Keratinocyte (primary cell): ENCODE measurements around the gene ING4. TPM values are rescaled to one million over a fixed set of nuclear protein-coding genes. Genes with fewer than 3 reads are reported as not detected.

Experiments
- DNase-seq: peaks from one replicate; pipeline ENCODE4 v3.0.0-alpha.2; 2011; ENCODE audit warnings: low read depth, missing footprints, low spot score
- FAIRE-seq: peaks from 2 replicates; lab custom pipeline; 2011; peaks lifted over from hg19 to GRCh38; lab: Jason Lieb, UNC
- H2AFZ ChIP-seq: 2 replicates; pipeline ENCODE4 v1.6.0; 2012; ENCODE audit warnings: low read length, control low read depth, inconsistent platforms; ENCODE audit not compliant: control insufficient read depth
- H3K27ac ChIP-seq: 2 replicates; pipeline ENCODE4 v1.5.1; 2011; ENCODE audit warnings: low read length; ENCODE audit not compliant: control insufficient read depth, insufficient read depth
- H3K27me3 ChIP-seq: 3 replicates; pipeline ENCODE4 v1.6.0; 2011; ENCODE audit warnings: low read length; ENCODE audit not compliant: control insufficient read depth, insufficient read depth; ENCODE audit errors: extremely low read depth
- H3K36me3 ChIP-seq, 2 experiments: 2 replicates in 1 of 2; 3 replicates in 1 of 2; pipeline ENCODE4 v1.5.1; 2011; ENCODE audit warnings: low read length in 2 of 2, mild to moderate bottlenecking in 1 of 2; ENCODE audit not compliant: control insufficient read depth in 2 of 2, insufficient read depth in 2 of 2; ENCODE audit errors: extremely low read depth in 1 of 2
- H3K4me1 ChIP-seq: 3 replicates; pipeline ENCODE4 v1.5.1; 2011; ENCODE audit warnings: low read length; ENCODE audit not compliant: control insufficient read depth, insufficient read depth; ENCODE audit errors: extremely low read depth
- H3K4me2 ChIP-seq: 3 replicates; pipeline ENCODE4 v1.6.0; 2011; ENCODE audit warnings: low read depth, low read length; ENCODE audit not compliant: control insufficient read depth, insufficient read depth; ENCODE audit errors: extremely low read depth
- H3K4me3 ChIP-seq, 3 experiments: fragments of 200-600 bp in 1 of 3; sonication (generic) in 1 of 3; 2 replicates in 2 of 3; 3 replicates in 1 of 3; pipeline ENCODE4 v1.5.1; 2011 to 2016; ENCODE audit warnings: low read length in 3 of 3, mild to moderate bottlenecking in 3 of 3, control low read depth in 2 of 3, inconsistent platforms in 1 of 3, low read depth in 1 of 3, mixed read lengths in 1 of 3, mixed run types in 1 of 3, moderate library complexity in 1 of 3; ENCODE audit not compliant: control insufficient read depth in 2 of 3, insufficient read depth in 2 of 3; ENCODE audit errors: extremely low read depth in 1 of 3
- H3K79me2 ChIP-seq: 2 replicates; pipeline ENCODE4 v1.6.0; 2012; ENCODE audit warnings: low read length; ENCODE audit not compliant: control insufficient read depth, insufficient read depth
- H3K9ac ChIP-seq: 3 replicates; pipeline ENCODE4 v1.6.0; 2011; ENCODE audit warnings: low read length; ENCODE audit not compliant: control insufficient read depth, insufficient read depth; ENCODE audit errors: extremely low read depth
- H3K9me1 ChIP-seq: 3 replicates; pipeline ENCODE4 v1.6.0; 2011; ENCODE audit warnings: low read length; ENCODE audit not compliant: control insufficient read depth, insufficient read depth; ENCODE audit errors: extremely low read depth
- H3K9me3 ChIP-seq: 2 replicates; pipeline ENCODE4 v1.5.1; 2012; ENCODE audit warnings: low read depth, low read length; ENCODE audit not compliant: control insufficient read depth
- H4K20me1 ChIP-seq: 3 replicates; pipeline ENCODE4 v1.6.0; 2011; ENCODE audit warnings: low read length; ENCODE audit not compliant: control insufficient read depth, insufficient read depth; ENCODE audit errors: extremely low read depth
- EZH2 ChIP-seq: IDR thresholded peaks from one replicate; pipeline ENCODE4 v1.6.1; 2012; ENCODE audit warnings: inconsistent platforms, mild to moderate bottlenecking, low read length, moderate library complexity
- dilution Hi-C: fragments of 300-500 bp; cut with MboI; formaldehyde crosslinking; loops from one replicate; pipeline ENCODE4 v1.7.0; 2020; ENCODE audit warnings: low sequenced_read_pairs; ENCODE audit not compliant: extremely low pct_ligation_motif_present
- polyA plus RNA-seq, 5 experiments: library from polyadenylated mRNA; depleted of rRNA in 3 of 5; stranded (reverse) in 3 of 5; stranded (forward) in 1 of 5; unstranded in 1 of 5; fragments of >200 nt; gene quantifications; 1 replicate in 1 of 5; 2 replicates in 3 of 5; 3 replicates in 1 of 5; pipeline versions ENCODE4 v1.2.1 to v1.2.3, GENCODE V29; 2011 to 2012; ENCODE audit warnings: missing spikeins in 2 of 5, low read depth in 1 of 5, low replicate concordance in 1 of 5
- TF ChIP-seq, protein P1 (sequence below), 3 experiments: IDR thresholded peaks in 1 of 3; conservative IDR thresholded peaks in 1 of 3; optimal IDR thresholded peaks in 1 of 3; 2 replicates in 2 of 3; 3 replicates in 1 of 3; pipeline versions ENCODE3 to v1.5.1; 2011; ENCODE audit warnings: low read length in 3 of 3, mild to moderate bottlenecking in 3 of 3, moderate library complexity in 2 of 3, control low read depth in 1 of 3, inconsistent platforms in 1 of 3; ENCODE audit not compliant: insufficient read depth in 2 of 3; ENCODE audit errors: extremely low read depth in 1 of 3

Gene ING4
- polyA plus RNA-seq, 1 donor (not counting 4 experiments of a cell fraction or from before 2014, with no cell fraction given): 30.4 TPM

DNA sequence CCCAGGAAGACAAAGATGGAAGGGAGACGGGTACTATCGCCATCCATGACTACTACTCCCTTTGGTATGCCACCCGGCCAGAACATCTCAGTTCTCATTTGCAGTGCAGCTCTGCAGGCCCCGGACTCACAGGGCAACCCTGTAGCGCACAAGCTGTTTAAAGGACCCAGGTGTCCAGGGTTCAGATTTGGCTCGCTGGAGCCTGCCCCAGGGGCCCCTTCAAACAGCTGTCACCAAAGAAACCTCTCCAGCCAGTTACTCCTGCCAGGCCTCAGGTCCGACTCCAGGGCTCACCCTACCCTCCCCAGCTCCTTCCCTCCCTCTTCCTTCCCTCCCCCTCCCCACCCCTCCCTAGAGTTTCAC is 50.3 kb downstream of the ING4 start:
- no peak for TF ChIP-seq EZH2
- TF ChIP-seq, protein P1, sequence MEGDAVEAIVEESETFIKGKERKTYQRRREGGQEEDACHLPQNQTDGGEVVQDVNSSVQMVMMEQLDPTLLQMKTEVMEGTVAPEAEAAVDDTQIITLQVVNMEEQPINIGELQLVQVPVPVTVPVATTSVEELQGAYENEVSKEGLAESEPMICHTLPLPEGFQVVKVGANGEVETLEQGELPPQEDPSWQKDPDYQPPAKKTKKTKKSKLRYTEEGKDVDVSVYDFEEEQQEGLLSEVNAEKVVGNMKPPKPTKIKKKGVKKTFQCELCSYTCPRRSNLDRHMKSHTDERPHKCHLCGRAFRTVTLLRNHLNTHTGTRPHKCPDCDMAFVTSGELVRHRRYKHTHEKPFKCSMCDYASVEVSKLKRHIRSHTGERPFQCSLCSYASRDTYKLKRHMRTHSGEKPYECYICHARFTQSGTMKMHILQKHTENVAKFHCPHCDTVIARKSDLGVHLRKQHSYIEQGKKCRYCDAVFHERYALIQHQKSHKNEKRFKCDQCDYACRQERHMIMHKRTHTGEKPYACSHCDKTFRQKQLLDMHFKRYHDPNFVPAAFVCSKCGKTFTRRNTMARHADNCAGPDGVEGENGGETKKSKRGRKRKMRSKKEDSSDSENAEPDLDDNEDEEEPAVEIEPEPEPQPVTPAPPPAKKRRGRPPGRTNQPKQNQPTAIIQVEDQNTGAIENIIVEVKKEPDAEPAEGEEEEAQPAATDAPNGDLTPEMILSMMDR (optimal IDR thresholded peaks at IDR 0.05 in 1 of 3, IDR thresholded peaks at IDR 0.05 in 1 of 3, conservative IDR thresholded peaks at IDR 0.05 in 1 of 3; ENCODE audit: extremely low read depth in 1 of 3, insufficient read depth in 2 of 3, low read length in 3 of 3): no peak
- H3K9ac ChIP-seq: no peak overlapping the region

DNA sequence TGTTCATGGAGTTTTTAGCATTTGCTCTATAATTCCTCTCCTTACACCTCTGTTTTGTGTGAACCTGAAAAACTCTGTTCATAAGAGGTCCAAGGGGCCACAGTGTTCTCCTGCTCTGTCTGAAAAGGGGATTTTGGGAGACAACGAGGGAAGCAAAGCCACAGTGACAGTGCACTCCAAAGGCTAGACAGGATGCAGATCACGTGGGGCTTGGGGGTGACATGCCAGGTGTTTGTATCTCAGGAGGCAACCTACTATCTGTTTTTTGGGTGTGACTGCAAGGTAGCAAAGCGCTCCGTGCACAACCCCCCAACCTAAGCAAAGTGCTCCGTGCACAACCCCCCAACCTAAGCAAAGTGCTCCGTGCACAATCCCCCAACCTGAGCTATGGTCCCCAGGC is 50.7 kb downstream of the ING4 start:
- dilution Hi-C loops: no loop called here
- Histone ChIP-seq H3K36me3 (no peaks in the 10 kb centered on the region), H3K79me2 (no peaks in the 10 kb centered on the region), H3K27me3 (no peaks in the 10 kb centered on the region), H2AFZ (no peak overlapping the region), H3K9me3 (no peaks in the 10 kb centered on the region), H3K4me1 (peaks cover 22% of the 10 kb centered on the region), H3K9ac (no peak overlapping the region), H3K27ac (no peak overlapping the region), H4K20me1 (no peaks in the 10 kb centered on the region), H3K4me2 (peak overlapping the region; percentile 25), H3K4me3 (no peak overlapping the region), H3K9me1 (no peaks in the 10 kb centered on the region)
- DNase-seq (no peak), FAIRE-seq (no peak)
- TF ChIP-seq, protein P1 (optimal IDR thresholded peaks at IDR 0.05 in 1 of 3, IDR thresholded peaks at IDR 0.05 in 1 of 3, conservative IDR thresholded peaks at IDR 0.05 in 1 of 3; ENCODE audit: extremely low read depth in 1 of 3, insufficient read depth in 2 of 3, low read length in 3 of 3): no peak
- TF ChIP-seq EZH2: no peak

More for the DNA sequence above, 50.3 kb downstream of the ING4 start:
- Histone ChIP-seq H3K36me3 (no peaks in the 10 kb centered on the region), H3K4me2 (peak overlapping the region; percentile 54), H3K9me1 (no peaks in the 10 kb centered on the region), H3K27ac (no peak overlapping the region), H2AFZ (peak overlapping the region; percentile 27), H3K79me2 (no peaks in the 10 kb centered on the region), H3K9me3 (no peaks in the 10 kb centered on the region), H3K4me1 (peaks cover 21% of the 10 kb centered on the region), H3K27me3 (no peaks in the 10 kb centered on the region), H3K4me3 (no peak overlapping the region), H4K20me1 (no peaks in the 10 kb centered on the region)
- FAIRE-seq (no peak), DNase-seq (no peak)
- dilution Hi-C loops: no loop called here
